Peyer's patch (tissue), 4 donors: ENCODE results near the gene CALD1. TPM values are rescaled to one million over a fixed set of nuclear protein-coding genes. Genes with fewer than 3 reads are reported as not detected.
A peak's percentile ranks its signal among the peaks of the same experiment; 100 is the strongest.

Source experiments
- DNase-seq, 3 donors: peaks; one replicate each; pipeline ENCODE4 v3.0.0-alpha.2; 2017 to 2019
- H3K27ac ChIP-seq, 4 donors: fragments of 200-600 bp; sonication (generic); one replicate each; pipeline ENCODE4 v1.5.1; 2016 to 2019
- H3K27me3 ChIP-seq, 2 donors: fragments of 200-600 bp; sonication (generic); one replicate each; pipeline ENCODE4 v1.5.1; 2019
- H3K36me3 ChIP-seq, 3 donors: fragments of 200-600 bp; sonication (generic); one replicate each; pipeline ENCODE4 v1.5.1; 2016 to 2019
- H3K4me1 ChIP-seq, 4 donors: fragments of 200-600 bp; sonication (generic); one replicate each; pipeline ENCODE4 v1.5.1; 2016 to 2019
- H3K4me3 ChIP-seq, 4 donors: fragments of 200-600 bp; sonication (generic); 1 replicate in 3 of 4; 2 replicates in 1 of 4; pipeline ENCODE4 v1.5.1; 2016 to 2019; ENCODE audit warnings: mild to moderate bottlenecking in 1 of 4
- H3K9me3 ChIP-seq, 4 donors: fragments of 200-600 bp; sonication (generic); one replicate each; pipeline ENCODE4 v1.5.1; 2016 to 2019; ENCODE audit warnings: mild to moderate bottlenecking in 1 of 4
- CTCF ChIP-seq, 6 experiments: fragments of 450-650 bp in 4 of 6; fragments of 200-600 bp in 2 of 6; sonication (generic) in 1 of 6; IDR thresholded peaks; one replicate each; pipeline ENCODE4 v1.5.1; 2017 to 2019; ENCODE audit warnings: antibody characterized with exemption in 6 of 6, mild to moderate bottlenecking in 3 of 6, moderate library complexity in 1 of 6
- POLR2A ChIP-seq, 2 donors: fragments of 450-650 bp; IDR thresholded peaks; one replicate each; pipeline ENCODE4 v1.5.1; 2017; ENCODE audit warnings: antibody characterized with exemption in 2 of 2, mild to moderate bottlenecking in 2 of 2, moderate library complexity in 2 of 2
- total RNA-seq, 4 donors: library from RNA; depleted of rRNA; stranded (reverse); fragments of >200 nt; gene quantifications; one replicate each; pipeline ENCODE4 v1.1.0, GENCODE V29; 2016

CALD1 gene
- total RNA-seq, 4 donors from 2014 or later = 39.2 to 536 (median 83.1) TPM

GRCh38 chr7:134888141-134888740 lies 108.8 kb downstream of the CALD1 start:
- Histone ChIP-seq H3K9me3 (no peaks in the 10 kb centered on the region), H3K36me3 (no peaks in the 10 kb centered on the region), H3K27me3 (no peaks in the 10 kb centered on the region), H3K27ac (peak overlapping the region in 1 of 4 donors; percentile 10), H3K4me3 (no peak overlapping the region), H3K4me1 (no peaks in the 10 kb centered on the region)
- TF ChIP-seq POLR2A (IDR thresholded peaks at IDR 0.05) (no peak), CTCF (IDR thresholded peaks at IDR 0.05) (no peak)
- DNase-seq = no peak

- H3K27ac ChIP-seq = peak overlapping the region; percentile 3 to 76 (median 24)
- H3K36me3 ChIP-seq = no peaks in the 10 kb centered on the region
- no peaks in the 10 kb centered on the region for H3K27me3 ChIP-seq
- DNase-seq = no peak
- no peaks in the 10 kb centered on the region for H3K4me1 ChIP-seq
- peak overlapping the region in 1 of 4 donors; percentile 39 for H3K4me3 ChIP-seq
- H3K9me3 ChIP-seq = no peaks in the 10 kb centered on the region
- TF ChIP-seq POLR2A (IDR thresholded peaks at IDR 0.05) = no peak
- no peak for TF ChIP-seq CTCF (IDR thresholded peaks at IDR 0.05)
These were observed 111.1 kb downstream of the CALD1 start for GRCh38 chr7:134890246-134891240.

- no peaks in the 10 kb centered on the region for H3K4me1 ChIP-seq
- TF ChIP-seq CTCF (IDR thresholded peaks at IDR 0.05) = no peak
- TF ChIP-seq POLR2A (IDR thresholded peaks at IDR 0.05) = no peak
- H3K36me3 ChIP-seq = no peaks in the 10 kb centered on the region
- H3K4me3 ChIP-seq = peak overlapping the region in 3 of 4 donors; percentile 15 to 46 (median 39)
- H3K27me3 ChIP-seq = no peaks in the 10 kb centered on the region
- H3K27ac ChIP-seq = peak overlapping the region in 3 of 4 donors; percentile 26 to 76 (median 49)
- peak in 1 of 3 donors; percentile 65 for DNase-seq
- H3K9me3 ChIP-seq = no peaks in the 10 kb centered on the region
These were observed 111.8 kb downstream of the CALD1 start for GRCh38 chr7:134891262-134891695.

- no peaks in the 10 kb centered on the region for H3K4me1 ChIP-seq
- TF ChIP-seq CTCF (IDR thresholded peaks at IDR 0.05) = no peak
- no peak for TF ChIP-seq POLR2A (IDR thresholded peaks at IDR 0.05)
- H3K36me3 ChIP-seq = no peaks in the 10 kb centered on the region
- peak overlapping the region; percentile 17 to 76 (median 38) for H3K27ac ChIP-seq
- no peaks in the 10 kb centered on the region for H3K27me3 ChIP-seq
- no peaks in the 10 kb centered on the region for H3K9me3 ChIP-seq
- peak overlapping the region in 3 of 4 donors; percentile 15 to 46 (median 39) for H3K4me3 ChIP-seq
- DNase-seq = no peak
These were observed 112.6 kb downstream of the CALD1 start for GRCh38 chr7:134891696-134892678.

GRCh38 chr7:134892963-134893362 lies 113.5 kb downstream of the CALD1 start:
- Histone ChIP-seq H3K9me3 (no peaks in the 10 kb centered on the region), H3K4me1 (no peaks in the 10 kb centered on the region), H3K4me3 (peak overlapping the region in 3 of 4 donors; percentile 15 to 46 (median 39)), H3K36me3 (no peaks in the 10 kb centered on the region), H3K27ac (peak overlapping the region; percentile 17 to 76 (median 20)), H3K27me3 (no peaks in the 10 kb centered on the region)
- DNase-seq = no peak
- no peak for TF ChIP-seq CTCF (IDR thresholded peaks at IDR 0.05)
- no peak for TF ChIP-seq POLR2A (IDR thresholded peaks at IDR 0.05)
